ENCODE measurements around the gene LIPT2. TPM values are rescaled to one million over a fixed set of nuclear protein-coding genes. Genes with fewer than 3 reads are reported as not detected.

The LIPT2 gene
- total and polyA plus RNA-seq, 2 experiments from 2014 or later = 8.2 to 16.9 TPM

DNA sequence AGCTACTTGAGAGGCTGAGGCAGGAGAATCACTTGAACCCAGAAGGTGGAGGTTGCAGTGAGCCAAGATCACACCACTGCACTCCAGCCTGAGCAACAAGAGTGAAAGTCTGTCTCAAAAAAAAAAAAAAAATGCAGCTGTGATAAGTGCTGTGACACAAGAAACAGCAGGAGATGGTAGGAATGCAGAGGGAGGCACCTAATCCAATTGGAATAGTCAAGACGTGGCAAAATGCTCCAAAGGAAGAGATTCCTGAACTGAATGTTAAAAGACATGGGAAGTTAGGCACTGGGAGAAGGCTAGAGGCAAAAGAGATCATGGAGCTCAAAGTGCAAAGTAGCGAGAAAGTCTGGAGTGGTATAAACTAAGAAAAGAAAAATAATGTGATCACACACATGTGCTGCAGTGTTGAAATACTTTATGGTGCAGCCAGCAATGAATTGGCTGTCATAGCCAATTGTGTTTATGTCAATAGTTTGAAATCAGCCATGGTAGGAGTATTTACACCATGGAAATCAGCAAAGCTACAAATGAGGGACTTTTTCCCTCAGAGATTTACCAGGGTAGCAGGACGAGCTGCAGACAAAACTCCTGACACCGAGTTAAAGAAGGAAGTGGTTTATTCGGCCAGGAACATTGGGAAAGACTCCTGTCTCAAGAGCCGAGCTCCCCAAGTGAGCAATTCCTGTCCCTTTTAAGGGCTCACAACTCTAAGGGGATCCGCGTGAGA lies 40.9 kb upstream of the LIPT2 start (continued):
- TF ChIP-seq, protein P1, sequence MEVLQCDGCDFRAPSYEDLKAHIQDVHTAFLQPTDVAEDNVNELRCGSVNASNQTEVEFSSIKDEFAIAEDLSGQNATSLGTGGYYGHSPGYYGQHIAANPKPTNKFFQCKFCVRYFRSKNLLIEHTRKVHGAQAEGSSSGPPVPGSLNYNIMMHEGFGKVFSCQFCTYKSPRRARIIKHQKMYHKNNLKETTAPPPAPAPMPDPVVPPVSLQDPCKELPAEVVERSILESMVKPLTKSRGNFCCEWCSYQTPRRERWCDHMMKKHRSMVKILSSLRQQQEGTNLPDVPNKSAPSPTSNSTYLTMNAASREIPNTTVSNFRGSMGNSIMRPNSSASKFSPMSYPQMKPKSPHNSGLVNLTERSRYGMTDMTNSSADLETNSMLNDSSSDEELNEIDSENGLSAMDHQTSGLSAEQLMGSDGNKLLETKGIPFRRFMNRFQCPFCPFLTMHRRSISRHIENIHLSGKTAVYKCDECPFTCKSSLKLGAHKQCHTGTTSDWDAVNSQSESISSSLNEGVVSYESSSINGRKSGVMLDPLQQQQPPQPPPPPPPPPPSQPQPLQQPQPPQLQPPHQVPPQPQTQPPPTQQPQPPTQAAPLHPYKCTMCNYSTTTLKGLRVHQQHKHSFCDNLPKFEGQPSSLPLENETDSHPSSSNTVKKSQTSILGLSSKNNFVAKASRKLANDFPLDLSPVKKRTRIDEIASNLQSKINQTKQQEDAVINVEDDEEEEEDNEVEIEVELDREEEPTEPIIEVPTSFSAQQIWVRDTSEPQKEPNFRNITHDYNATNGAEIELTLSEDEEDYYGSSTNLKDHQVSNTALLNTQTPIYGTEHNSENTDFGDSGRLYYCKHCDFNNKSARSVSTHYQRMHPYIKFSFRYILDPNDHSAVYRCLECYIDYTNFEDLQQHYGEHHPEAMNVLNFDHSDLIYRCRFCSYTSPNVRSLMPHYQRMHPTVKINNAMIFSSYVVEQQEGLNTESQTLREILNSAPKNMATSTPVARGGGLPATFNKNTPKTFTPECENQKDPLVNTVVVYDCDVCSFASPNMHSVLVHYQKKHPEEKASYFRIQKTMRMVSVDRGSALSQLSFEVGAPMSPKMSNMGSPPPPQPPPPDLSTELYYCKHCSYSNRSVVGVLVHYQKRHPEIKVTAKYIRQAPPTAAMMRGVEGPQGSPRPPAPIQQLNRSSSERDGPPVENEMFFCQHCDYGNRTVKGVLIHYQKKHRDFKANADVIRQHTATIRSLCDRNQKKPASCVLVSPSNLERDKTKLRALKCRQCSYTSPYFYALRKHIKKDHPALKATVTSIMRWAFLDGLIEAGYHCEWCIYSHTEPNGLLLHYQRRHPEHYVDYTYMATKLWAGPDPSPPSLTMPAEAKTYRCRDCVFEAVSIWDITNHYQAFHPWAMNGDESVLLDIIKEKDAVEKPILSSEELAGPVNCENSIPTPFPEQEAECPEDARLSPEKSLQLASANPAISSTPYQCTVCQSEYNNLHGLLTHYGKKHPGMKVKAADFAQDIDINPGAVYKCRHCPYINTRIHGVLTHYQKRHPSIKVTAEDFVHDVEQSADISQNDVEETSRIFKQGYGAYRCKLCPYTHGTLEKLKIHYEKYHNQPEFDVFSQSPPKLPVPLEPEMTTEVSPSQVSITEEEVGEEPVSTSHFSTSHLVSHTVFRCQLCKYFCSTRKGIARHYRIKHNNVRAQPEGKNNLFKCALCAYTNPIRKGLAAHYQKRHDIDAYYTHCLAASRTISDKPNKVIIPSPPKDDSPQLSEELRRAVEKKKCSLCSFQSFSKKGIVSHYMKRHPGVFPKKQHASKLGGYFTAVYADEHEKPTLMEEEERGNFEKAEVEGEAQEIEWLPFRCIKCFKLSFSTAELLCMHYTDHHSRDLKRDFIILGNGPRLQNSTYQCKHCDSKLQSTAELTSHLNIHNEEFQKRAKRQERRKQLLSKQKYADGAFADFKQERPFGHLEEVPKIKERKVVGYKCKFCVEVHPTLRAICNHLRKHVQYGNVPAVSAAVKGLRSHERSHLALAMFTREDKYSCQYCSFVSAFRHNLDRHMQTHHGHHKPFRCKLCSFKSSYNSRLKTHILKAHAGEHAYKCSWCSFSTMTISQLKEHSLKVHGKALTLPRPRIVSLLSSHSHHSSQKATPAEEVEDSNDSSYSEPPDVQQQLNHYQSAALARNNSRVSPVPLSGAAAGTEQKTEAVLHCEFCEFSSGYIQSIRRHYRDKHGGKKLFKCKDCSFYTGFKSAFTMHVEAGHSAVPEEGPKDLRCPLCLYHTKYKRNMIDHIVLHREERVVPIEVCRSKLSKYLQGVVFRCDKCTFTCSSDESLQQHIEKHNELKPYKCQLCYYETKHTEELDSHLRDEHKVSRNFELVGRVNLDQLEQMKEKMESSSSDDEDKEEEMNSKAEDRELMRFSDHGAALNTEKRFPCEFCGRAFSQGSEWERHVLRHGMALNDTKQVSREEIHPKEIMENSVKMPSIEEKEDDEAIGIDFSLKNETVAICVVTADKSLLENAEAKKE (CRISPR knock-in tag; IDR thresholded peaks at IDR 0.05) = no peak
- no peak for TF ChIP-seq STAT1 (IDR thresholded peaks at IDR 0.05; ENCODE audit: unreplicated experiment)

DNA sequence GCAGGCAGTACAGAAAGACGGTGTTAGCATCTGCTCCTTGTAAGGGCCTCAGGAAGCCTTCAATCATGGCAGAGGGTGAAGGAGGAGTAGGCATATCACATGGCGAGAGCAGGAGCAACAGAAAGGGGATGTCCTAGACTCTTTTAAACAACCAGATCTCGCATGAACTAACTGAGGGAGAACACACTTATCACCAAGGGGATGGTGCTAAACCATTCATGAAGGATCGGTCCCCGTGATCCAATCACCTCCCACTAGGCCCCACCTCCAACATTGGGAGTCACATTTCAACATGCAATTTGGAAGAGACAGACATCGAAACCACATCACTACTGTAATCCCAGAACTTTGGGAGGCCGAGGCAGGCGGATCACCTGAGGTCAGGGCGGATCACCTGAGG lies 39.9 kb upstream of the LIPT2 start:
- Histone ChIP-seq H3K36me3 (ENCODE audit: insufficient read depth) (no peaks in the 10 kb centered on the region), H4K20me1 (replicated peaks; ENCODE audit: insufficient read depth) (no peaks in the 10 kb centered on the region), H3K9me2 (ENCODE audit: insufficient read depth) (0 out of 2 replicates have a peak, but pooled peaks cover 3% of the 10 kb centered on the region), H3K4me1 (ENCODE audit: insufficient read depth) (peaks cover 2% of the 10 kb centered on the region; the same call in 1 of the 2 replicates), H3K79me2 (replicated peaks; ENCODE audit: insufficient read depth) (no peaks in the 10 kb centered on the region), H3K4me2 (no peak overlapping the region), H3K27ac (ENCODE audit: low read depth) (no peak overlapping the region), H3F3A (replicated peaks; ENCODE audit: low read depth) (no peaks in the 10 kb centered on the region), H3K4me3 (no peak overlapping the region), H2AFZ (no peak overlapping the region), H3K27me3 (ENCODE audit: insufficient read depth) (no peaks in the 10 kb centered on the region)
- ATAC-seq (no peak), DNase-seq (ENCODE audit: low spot score) (no peak)
- no peak overlapping the region for H3K27ac Mint-ChIP-seq
- peaks cover 6% of the 10 kb centered on the region; the same call in 1 of the 3 replicates for H3K9me3 Mint-ChIP-seq
- H3K4me3 Mint-ChIP-seq = no peak overlapping the region
- H3K27me3 Mint-ChIP-seq (ENCODE audit: insufficient read depth, low read depth, poor library complexity) = no peaks in the 10 kb centered on the region
- H3K36me3 Mint-ChIP-seq (ENCODE audit: low read depth) = no peaks in the 10 kb centered on the region
- peaks cover 17% of the 10 kb centered on the region; the same call in 2 of the 3 replicates for H3K4me1 Mint-ChIP-seq
- TF ChIP-seq STAT1 (IDR thresholded peaks at IDR 0.05; ENCODE audit: unreplicated experiment) (no peak), NANOG (IDR thresholded peaks at IDR 0.05; ENCODE audit: borderline replicate concordance) (no peak), JUNB (IDR thresholded peaks at IDR 0.05; ENCODE audit: unreplicated experiment) (no peak), CREB1 (CRISPR knock-in tag; IDR thresholded peaks at IDR 0.05; ENCODE audit: low read depth) (no peak), ZNF114 (CRISPR knock-in tag; IDR thresholded peaks at IDR 0.05) (no peak)
- TF ChIP-seq, protein P2, sequence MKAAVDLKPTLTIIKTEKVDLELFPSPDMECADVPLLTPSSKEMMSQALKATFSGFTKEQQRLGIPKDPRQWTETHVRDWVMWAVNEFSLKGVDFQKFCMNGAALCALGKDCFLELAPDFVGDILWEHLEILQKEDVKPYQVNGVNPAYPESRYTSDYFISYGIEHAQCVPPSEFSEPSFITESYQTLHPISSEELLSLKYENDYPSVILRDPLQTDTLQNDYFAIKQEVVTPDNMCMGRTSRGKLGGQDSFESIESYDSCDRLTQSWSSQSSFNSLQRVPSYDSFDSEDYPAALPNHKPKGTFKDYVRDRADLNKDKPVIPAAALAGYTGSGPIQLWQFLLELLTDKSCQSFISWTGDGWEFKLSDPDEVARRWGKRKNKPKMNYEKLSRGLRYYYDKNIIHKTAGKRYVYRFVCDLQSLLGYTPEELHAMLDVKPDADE (IDR thresholded peaks at IDR 0.05) = no peak
- TF ChIP-seq, protein P1 (CRISPR knock-in tag; IDR thresholded peaks at IDR 0.05) = no peak
